ENCODE data around the gene THOC6. TPM values are rescaled to one million over a fixed set of nuclear protein-coding genes. Genes with fewer than 3 reads are reported as not detected.
A peak's percentile ranks its signal among the peaks of the same experiment; 100 is the strongest.

Gene THOC6
- total RNA-seq, 6 experiments from 2014 or later: 18.2 to 21.6 (median 19.9) TPM

- Mint-ChIP-seq H3K9me3 (no peaks in the 10 kb centered on the region), H3K36me3 (ENCODE audit: low read depth) (no peaks in the 10 kb centered on the region), H3K4me3 (no peak overlapping the region), H3K4me1 (ENCODE audit: low read depth) (peaks cover 24% of the 10 kb centered on the region), H3K27ac (no peak overlapping the region), H3K27me3 (ENCODE audit: insufficient read depth) (peaks cover 12% of the 10 kb centered on the region)
- TF ChIP-seq CTCF (IDR thresholded peaks at IDR 0.05): no peak
- no peak for DNase-seq
Observed at GRCh38 chr16:2982402-2982801, 41.4 kb upstream of the THOC6 start.

- H3K9me3 Mint-ChIP-seq: no peaks in the 10 kb centered on the region
- H3K4me1 Mint-ChIP-seq (ENCODE audit: low read depth): peaks cover 24% of the 10 kb centered on the region
- peaks cover 13% of the 10 kb centered on the region for H3K27me3 Mint-ChIP-seq (ENCODE audit: insufficient read depth)
- peak; percentile 95 for TF ChIP-seq CTCF (IDR thresholded peaks at IDR 0.05)
- H3K27ac Mint-ChIP-seq: peak overlapping the region; percentile 46
- H3K36me3 Mint-ChIP-seq (ENCODE audit: low read depth): no peaks in the 10 kb centered on the region
- DNase-seq: peak; percentile 79
- peak overlapping the region; percentile 75 for H3K4me3 Mint-ChIP-seq
Observed at GRCh38 chr16:2983706-2984136, 40.1 kb upstream of the THOC6 start.

GRCh38 chr16:2985462-2985861, 38.4 kb upstream of the THOC6 start:
- Mint-ChIP-seq H3K4me3 (no peak overlapping the region), H3K4me1 (ENCODE audit: low read depth) (peaks cover 24% of the 10 kb centered on the region), H3K27ac (no peak overlapping the region), H3K9me3 (no peaks in the 10 kb centered on the region), H3K27me3 (ENCODE audit: insufficient read depth) (peaks cover 19% of the 10 kb centered on the region), H3K36me3 (ENCODE audit: low read depth) (no peaks in the 10 kb centered on the region)
- no peak for DNase-seq
- no peak for TF ChIP-seq CTCF (IDR thresholded peaks at IDR 0.05)

GRCh38 chr16:2985893-2986355, 37.9 kb upstream of the THOC6 start:
- TF ChIP-seq CTCF (IDR thresholded peaks at IDR 0.05): no peak
- H3K27ac Mint-ChIP-seq: no peak overlapping the region
- H3K36me3 Mint-ChIP-seq (ENCODE audit: low read depth): no peaks in the 10 kb centered on the region
- H3K9me3 Mint-ChIP-seq: no peaks in the 10 kb centered on the region
- H3K4me1 Mint-ChIP-seq (ENCODE audit: low read depth): peaks cover 21% of the 10 kb centered on the region
- peaks cover 19% of the 10 kb centered on the region for H3K27me3 Mint-ChIP-seq (ENCODE audit: insufficient read depth)
- no peak overlapping the region for H3K4me3 Mint-ChIP-seq
- DNase-seq: no peak

- no peaks in the 10 kb centered on the region for H3K36me3 Mint-ChIP-seq (ENCODE audit: low read depth)
Observed at GRCh38 chr16:2986623-2987188, 37.1 kb upstream of the THOC6 start.

More at GRCh38 chr16:2986623-2987188, 37.1 kb upstream of the THOC6 start:
- Mint-ChIP-seq H3K4me1 (ENCODE audit: low read depth) (peaks cover 14% of the 10 kb centered on the region), H3K4me3 (no peak overlapping the region), H3K27me3 (ENCODE audit: insufficient read depth) (peaks cover 19% of the 10 kb centered on the region), H3K9me3 (no peaks in the 10 kb centered on the region), H3K27ac (no peak overlapping the region)
- no peak for DNase-seq
- TF ChIP-seq CTCF (IDR thresholded peaks at IDR 0.05): no peak

Data from HFFc6 (cell line).